ENCODE results near the gene MBD3.
A peak's percentile ranks its signal among the peaks of the same experiment; 100 is the strongest.

Gene MBD3

DNA sequence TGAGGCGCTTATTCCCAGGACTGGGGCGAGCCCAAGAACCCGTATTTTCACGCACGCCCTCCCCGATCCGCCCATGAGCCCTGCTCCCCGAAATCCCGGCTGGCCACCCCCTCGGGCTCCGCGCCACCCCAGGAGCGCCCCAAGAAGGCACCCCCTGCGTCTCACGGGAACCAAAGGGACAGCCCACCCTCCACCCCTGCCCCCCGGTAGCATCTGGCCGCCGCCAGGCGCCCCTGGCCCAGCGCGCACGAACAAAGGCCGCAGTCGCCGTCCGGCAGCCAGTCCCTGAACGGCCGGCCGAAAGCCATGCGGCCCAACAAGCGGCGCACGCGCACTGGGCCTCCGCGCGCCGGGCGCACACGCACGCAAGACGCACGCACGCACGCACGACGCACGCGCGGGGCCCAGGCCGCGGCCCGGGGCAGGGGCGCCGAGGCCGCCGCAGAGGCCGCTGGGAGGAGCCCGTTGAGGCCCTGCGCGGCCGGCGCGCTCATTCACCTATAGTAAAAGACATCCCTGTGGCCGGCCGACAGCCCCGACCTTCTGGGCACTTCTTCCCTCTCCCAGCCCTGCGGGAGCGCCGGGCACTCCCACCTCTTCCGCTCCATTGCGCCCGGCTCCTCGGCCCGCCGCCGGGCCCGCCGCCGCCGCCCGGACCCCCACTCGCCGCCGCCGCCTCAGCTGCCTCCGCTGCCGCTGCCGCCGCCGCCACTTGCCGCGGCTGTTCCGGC is 476 bp downstream of the MBD3 start:
- peak; percentile 87 for DNase-seq

DNA sequence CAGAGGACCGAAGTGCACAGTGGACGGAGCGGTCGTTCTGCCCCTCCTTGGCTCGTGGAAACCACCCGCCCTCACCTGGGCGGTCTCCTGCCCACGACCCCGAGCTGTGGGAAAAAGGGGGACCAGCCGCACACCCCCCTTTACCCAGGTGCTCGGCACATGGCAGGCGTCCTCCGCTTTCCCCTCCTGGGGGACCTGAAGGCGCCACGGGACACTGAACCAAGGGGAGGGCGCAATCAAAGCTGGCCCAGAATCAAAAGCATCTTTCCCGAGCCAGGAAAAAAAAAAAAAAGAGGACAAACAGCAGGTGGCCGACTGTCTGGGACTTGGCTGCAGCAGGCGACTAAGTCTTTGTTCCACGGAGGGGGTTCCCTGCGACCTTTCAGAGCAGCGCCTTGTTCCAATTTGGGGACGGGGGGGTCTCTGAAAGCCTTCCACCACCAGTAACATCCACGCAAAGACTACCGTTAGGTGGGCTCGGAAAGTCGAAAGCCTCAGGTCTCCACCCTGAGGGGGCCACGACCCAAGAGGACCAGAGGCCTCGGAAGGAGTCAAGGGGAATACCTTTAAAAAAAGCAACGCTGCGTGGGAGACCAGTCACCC is 1.1 kb downstream of the MBD3 start:
- DNase-seq, result no peak

DNA sequence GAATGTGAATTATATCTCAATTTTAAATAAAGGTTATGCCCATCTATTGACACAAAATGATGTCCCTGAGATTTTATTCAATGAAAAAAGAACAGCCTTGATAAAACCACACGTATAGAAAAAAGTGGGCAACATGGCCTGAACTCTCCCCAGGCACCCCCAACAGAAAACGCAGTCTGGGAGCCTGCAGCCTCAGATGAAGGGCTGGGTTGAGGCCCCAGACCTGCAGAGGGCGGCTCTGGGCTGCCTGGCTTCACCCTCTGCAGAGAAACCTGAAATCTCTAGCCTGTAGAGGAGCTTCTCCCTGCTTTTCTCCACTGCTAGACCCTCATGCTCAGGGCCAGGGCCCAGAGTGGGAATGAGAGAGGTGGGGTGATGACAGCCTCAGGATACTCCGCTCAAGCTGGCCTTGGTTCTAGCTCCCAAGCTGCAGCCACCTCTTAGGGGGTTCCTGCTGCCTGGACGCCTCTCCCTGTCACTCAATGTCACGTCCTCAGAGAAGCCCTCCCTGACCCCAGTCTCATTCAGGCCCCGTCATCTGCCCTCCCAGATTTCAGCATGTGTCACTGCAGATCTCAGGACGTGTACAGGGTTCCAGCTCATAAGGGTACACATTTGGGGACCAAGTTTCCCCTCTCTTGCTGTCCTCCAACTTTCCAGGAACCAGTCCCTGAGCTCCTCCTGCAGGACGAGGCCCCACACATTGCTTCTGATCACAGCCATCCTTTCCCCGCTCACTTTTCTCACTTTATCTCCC is 1.8 kb downstream of the MBD3 start:
- DNase-seq, result peak; percentile 26

DNA sequence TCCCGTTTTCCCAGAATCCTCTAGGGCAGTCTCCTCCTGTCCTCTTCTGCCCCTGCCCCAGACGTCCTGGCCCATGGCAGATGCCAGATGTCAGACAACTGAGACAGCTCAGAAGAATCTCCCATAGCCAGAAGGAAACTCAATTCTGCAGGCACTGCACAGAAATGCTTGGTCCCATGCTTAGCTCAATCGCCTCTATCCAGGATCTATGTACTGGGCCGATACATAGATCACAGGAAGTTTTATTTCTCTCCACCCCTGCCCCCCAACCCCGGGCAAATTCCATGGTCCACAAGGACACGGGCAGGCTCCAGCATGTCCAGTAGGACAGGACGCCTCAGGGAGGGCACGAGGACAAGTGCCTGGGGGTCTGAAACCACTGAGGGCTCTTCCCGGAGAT is 4.8 kb downstream of the MBD3 start:
- DNase-seq, result no peak

DNA sequence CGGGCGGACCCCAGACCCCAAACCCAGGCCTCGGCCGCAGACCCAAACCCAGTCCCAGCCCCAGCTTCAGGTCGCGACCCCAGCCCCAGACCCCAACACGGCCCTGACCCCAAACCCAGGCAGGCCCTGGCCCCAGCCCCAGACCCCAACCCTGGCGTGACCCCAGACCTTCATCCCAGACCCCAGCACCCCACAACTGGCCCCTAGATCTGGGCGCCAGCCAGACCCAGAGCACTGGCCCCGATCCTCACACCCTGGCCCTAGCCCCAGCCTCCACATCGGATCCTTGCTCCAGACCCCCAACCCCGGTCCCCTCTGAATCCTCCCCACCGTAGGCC is 7.5 kb downstream of the MBD3 start:
- no peak for DNase-seq

DNA sequence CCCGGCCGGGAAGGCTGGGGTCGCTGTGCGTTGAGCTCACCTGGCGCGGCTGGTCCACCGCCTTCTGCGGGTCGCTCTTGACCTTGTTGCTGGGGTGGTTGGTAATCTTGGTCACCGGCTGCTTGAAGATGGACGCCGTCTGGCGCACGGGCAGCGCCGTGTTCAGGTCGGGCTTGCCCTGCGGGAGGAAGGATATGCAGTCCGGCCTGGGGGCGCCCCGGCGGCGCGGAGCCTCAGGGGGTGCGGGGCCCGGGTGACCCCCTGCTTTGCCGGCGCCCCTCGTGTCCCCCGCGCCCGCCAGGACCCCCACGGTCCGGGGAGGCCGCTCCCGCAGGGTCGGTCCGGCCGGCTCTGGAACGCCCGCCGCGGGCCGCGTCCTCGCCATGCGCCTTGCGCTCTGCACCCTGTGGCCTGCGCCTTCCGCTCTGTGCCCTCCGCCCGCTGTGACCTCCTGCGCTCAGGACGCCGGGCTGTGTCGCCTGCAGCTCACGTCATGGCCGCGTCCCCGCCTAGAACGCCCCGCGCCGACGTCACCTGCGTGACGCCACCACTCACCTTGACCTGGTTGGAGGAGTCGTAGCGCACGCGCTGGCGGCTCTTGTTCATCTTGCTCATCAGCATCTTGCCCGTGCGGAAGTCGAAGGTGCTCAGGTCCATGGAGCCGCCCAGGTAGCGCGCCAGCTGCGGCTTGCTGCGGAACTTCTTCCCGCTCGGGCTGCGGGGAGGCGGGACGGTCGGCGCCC is 8.0 kb downstream of the MBD3 start:
- DNase-seq, result no peak

DNA sequence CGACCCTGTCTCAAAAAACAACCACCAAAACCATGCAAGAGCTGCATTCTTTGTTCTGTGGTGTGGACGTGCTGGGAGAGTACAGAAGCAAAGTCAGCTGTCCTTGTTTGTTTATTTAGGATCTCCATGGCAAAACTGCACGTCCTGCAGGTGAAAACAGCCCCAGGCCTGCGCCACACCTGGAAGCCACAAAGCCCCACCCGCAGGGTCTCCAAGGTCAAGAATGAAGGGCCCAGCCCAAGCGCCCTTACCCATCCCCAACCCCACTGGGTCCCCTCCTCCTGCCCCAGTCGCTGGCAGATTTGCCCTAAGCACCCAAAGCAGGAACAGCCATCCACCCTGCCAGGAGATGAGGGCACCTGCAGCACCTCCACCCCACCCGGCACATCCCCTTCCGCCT is 10.5 kb downstream of the MBD3 start:
- DNase-seq, result no peak

DNA sequence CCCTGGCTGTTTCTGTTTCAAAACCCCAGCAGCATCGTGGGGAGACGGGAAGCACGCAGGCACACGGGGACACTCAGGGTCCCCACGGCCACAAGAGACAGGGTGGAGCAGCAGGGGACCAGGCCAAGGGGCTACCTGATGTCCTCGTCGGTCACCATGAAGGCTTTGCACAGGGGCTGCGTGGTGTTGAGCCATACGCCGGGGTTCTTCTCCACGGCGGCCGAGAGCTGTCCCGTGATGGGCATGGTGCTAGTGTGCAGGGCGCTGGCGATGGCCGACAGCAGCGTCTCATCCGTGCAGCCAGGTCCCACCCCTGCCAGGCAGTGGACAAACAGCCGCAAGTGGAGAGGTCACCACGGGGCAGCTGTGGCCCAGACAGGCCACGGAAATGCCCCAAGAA is 11.7 kb downstream of the MBD3 start:
- no peak for DNase-seq

DNA sequence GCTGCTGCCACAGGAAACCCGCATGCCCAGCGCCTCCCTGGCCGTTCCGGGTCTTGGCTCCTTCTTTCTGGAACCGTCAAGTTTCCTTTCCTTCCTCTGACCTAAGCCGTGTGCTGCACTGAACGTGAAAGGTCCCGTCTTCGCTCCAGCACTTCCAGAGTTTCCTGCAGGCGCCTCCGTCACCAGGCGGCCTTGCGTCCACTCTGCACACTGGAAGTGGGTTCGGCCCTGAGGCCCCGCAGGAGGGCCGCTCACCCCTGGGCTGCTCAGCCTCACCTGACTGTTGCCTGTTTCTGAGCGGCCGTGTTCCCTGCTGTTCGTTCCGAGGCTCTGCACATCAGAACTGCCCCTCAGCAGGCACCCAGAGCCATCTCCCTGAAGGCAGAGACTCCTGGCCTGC is 12.3 kb downstream of the MBD3 start:
- DNase-seq, result no peak

DNA sequence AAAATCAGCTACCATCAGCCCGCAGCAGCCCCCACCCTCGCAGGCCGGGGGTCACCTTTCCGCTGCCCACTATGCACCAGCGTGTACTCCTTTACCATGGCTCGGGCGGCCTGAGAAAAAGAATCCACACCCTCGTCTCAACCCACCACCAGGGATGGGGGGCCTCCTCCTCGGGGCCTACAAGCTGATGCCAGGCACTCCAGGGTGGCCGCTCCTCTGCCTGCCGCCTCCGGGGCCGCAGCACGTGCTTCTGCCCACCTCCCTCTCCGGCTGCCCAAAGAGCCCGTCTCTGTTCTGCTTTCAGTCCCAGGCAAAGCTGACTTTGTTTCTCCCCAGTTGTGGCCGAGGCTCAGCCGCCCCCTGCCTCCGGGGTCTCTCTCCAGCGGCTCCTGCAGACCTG is 13.4 kb downstream of the MBD3 start:
- no peak for DNase-seq

DNA sequence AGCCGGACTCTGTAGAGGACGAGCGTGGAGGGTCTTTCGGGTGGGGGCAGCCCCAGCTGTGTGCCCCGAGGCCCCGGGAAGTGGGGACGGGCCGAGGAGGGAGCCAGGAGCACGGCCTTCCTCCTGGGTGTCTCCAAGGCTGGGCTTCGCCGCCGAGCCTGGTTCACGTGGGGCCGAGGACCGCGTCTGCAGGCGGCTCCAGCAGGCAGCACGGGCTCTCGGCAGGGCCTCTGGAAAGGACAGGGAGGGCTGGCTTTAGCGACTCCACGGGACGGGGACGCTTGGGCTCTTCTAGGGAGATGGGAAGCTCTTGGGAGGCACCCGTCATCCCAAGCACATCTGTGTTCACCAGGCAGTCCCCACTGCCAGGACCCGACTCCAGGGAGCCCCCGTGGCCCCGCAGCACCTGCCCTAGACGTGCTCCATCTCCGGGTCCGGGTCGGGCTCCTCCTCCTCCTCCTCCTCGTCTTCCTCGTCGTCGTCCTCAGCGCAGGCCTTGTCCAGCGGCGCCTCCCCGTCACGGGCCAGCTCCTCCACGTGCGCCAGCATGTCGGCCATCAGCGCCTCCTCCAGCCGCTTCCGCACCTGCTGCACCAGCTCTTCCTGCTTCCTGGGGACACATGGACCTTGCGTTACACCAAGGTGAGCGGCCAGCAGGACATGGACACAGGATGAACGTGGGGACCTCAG is 14.6 kb downstream of the MBD3 start:
- no peak for DNase-seq

DNA sequence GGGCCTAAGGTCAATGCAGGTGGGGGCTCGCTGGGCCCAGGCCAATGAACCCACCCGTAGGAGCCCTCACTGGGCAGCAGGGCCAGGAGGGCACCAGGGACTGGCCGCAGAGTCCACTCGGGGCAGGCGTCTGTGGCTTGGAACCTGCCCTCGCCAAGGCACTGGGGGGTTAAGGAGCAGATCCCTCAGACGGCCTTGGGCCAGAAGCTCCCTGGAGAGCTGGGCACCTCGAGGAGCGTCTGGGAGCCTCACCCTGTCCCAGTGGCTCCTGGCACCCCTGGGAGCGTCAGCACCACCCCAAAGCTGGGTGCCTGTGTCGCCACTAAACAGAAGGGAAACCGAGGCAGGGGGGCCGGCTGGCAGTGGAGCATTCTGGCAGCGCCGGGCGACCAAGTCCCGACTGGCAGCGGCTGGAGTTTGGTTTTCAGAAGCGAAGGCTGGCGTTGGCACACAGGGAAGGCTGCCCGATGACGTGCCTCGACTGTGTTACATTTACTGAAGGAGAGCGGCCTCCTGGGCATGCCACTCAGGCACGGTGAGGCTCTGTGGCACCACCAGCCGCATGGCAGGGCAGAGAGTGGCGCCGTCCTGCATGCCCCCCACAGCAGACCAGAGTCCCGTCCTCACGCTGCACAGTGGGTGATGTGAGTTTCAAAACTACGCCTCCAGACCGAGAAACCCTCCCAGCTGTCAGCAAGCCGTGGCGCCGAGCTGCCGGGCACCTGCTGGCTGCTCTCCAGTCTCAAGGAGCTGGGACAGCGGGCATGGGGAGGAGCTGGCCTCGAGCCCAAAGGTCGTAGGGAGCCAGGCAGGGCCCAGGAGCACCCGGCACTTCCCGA is 15.4 kb downstream of the MBD3 start:
- DNase-seq, result no peak

DNA sequence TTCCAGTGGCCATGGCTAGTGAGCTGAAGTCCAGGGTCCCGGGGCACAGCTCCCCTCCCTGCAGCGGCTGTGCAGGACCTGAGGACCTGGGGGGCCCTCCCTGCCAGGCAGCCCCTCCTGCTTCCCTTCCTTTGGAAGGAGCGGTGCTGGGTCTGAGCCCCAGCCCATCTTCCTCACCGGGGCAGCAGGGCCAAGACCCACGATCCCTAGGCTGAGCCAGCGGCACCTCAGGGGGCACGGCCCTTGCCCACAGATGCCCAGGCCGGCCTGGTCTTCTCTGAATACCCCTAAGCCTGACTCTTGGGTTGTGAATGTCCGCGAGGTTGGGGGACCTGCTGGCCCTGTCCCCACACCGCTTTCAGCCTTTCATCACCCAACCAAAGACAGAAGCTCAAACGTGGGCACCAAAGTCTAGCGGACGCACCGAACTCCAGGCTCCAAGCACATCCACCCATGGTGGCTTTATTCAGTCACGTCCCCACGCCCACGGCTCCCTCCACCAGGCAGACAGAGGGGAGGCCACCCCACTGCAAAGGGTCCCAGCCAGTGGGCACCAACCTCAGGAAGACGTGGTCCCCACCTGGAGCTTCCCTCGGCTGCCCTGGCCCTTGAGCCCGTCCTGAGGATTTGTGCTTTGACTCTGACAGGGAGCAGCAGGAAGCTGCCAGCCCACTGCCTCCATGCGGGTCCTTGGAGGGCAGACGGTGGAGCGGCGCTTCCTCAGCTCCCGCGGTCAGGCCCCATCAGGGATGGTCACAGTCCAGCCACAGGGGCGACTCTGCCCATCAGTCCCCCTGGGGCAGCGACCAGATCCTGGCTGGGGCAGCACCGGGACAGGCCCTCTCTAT is 16.2 kb downstream of the MBD3 start:
- no peak for DNase-seq

DNA sequence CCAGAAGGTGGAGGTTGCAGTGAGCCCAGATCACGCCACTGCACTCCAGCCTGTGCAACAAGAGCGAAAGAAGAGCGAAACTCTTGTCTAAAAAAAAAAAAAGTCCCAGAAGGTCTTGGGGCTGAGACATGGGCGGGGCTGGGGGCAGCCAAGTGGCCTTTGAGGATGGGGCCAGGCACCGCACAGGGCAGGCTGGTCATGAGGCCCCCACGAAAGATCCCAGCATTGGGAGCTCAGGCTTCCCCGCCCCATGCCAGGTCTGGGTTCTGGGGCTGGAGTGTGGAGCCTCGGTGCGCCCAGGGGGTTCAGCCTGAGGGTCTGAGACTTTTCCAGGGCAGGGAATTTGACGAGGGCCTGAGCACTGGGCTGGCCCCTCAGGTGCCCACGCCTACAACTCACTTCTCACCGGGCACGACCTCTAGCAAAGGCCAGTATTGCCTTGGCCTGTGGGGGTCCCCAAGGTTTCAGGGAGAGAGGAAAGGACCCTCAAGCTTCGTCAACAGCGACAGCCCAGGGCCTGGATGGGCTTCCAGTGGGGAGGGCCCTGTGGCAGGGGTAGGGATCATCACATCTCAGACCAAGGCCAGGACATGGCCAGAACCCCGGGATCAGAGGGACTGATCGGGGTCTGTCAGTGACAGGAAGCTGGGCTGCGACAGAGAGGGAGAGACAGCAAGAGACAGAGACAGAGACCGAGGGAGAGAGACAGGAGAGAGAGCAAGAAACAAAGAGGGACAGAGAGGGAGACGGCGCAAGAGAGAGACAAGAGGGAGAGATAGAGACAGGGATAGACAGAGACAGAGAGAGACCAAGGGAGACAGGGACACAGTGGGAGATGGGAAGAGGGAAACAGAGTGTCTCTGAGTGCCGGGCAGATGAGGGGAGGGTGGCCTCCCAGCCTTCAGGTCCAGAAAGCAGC is 17.1 kb downstream of the MBD3 start:
- DNase-seq, result no peak

DNA sequence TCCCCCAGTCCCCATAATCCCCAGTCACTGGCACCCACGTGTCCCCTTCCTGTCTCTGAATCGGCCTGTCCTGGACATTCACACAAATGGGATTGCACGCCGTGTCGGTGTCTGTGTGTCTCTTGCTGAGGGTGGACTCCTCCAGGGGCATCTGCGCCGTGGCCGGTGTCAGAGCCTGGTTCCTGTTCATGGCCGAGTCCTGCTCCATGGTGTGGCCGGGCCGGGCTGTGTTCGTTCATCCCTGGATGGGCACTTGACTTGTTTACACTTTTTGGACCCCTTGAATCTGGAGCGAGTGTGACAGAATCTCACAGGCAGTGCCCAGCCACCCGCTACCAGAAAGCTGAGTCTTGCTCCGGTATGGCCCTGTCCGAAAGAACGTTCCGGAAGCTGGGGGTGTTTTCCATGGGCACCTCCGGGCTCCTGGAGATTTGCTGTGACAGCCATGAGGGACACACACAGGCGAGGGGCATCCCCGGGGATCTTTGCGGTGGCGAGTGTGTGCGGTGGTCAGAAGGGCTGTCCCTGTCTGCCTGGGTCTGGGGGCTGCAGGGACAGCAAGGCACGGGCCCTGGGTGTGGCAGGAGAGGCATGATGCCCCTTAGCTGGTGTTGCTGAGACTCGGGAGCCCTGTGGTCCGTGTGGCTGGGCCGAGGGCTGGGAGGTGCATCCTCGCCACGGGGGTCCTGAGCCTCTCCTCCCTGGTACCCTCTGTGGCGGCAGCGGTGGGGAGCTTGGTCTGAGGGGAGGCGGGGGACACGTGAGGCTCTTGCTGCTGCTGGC is 18.1 kb downstream of the MBD3 start:
- DNase-seq, result no peak

DNA sequence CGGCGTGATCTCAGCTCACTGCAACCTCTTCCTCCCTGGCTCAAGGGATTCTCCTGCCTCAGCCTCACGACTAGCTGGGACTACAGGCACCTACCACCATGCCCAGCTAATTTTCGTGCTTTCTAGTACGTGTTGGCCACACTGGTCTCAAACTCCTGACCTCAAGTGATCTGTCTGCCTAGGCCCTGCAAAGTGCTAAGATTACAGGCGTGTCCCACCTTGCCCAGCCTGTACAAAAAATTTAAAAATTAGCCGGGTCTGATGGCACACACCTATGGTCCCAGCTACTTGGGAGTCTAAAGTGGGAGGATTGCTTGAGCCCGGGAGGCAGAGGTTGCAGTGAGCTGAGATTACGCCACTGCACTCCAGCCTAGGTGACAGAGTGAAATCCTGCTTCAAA is 19.9 kb downstream of the MBD3 start:
- no peak for DNase-seq

DNA sequence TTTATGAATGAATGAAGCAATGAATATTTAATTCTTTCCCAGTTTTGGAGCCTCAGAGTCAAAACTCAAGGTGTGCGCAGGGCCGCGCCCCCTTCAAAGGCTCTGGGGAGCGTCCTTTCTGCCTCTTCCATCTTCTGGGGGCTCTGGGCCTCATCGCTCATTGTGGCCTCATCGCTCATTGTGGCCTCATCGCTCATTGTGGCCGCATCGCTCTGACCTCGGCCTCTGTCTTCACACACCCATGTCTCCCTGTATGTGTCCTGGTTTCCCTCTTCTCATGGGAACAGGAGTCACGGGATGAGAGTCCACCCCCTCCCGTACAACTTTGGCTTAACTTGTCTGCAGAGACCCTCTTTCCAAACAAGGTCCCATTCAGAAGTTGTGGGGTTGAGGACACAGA is 21.3 kb downstream of the MBD3 start:
- no peak for DNase-seq

DNA sequence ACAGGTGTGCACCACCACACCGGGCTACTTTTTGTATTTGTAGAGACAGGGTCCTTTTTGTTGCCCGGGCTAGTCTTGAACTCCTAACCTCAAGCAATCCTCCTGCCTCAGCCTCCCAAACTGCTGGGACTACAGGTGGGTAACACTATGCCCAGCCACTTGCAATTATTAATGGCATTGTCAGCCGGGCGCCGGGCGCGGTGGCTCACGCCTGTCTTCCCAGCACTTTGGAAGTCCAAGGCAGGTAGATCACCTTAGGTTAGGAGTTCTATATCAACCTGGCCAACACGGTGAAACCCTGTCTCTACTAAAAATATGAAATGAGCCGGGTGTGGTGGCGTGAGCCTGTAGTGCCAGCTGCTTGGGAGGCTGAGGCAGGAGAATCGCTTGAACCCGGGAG is 21.8 kb downstream of the MBD3 start:
- DNase-seq, result no peak

DNA sequence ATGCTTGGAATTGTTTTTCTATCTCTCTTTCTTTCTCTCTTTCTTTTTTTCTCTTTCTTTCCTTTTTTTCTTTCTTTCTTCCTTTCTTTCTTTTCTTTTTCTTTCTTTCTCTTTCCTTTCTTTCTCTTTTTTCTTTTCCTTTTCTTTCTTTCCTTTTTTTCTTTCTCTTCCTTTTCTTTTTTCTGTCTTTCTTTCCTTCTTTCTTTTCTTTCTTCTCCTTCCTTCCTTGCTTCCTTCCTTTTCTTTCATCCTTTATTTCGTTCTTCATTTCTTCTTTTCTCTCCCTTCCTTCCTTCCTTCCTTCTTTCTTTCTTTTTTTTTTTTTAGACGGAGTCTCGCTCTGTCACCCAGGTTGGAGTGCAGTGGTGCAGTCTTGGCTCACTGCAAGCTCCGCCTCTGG is 22.7 kb downstream of the MBD3 start:
- no peak for DNase-seq

Data from fibroblast of upper back skin (primary cell).